HG03095 (cell line): ENCODE measurements around the gene RGS7.
"Not testable (repeated sequence)": the region's sequence is repeated elsewhere in the genome, so short reads cannot be mapped to it uniquely, and the experiment has no call there.

ENCODE experiments used
- ATAC-seq: cut with Tn5 transposase; IDR thresholded peaks from one replicate; pipeline ENCODE4 v1.9.1; 2021; ENCODE audit warnings: moderate library complexity; ENCODE audit not compliant: unreplicated experiment

Gene RGS7

GRCh38 chr1:241143765-241144442, 213.1 kb downstream of the RGS7 start:
- no peak for ATAC-seq

GRCh38 chr1:241142493-241142892, 214.5 kb downstream of the RGS7 start:
- no peak for ATAC-seq

- ATAC-seq: not testable (repeated sequence)
These were observed 215.4 kb downstream of the RGS7 start for GRCh38 chr1:241141646-241142045.

- ATAC-seq: no peak
These were observed 216.3 kb downstream of the RGS7 start for GRCh38 chr1:241140670-241141069.

- no peak for ATAC-seq
These were observed 218.0 kb downstream of the RGS7 start for GRCh38 chr1:241139047-241139446.

- no peak for ATAC-seq
These were observed 218.8 kb downstream of the RGS7 start for GRCh38 chr1:241138248-241138647.

- no peak for ATAC-seq
These were observed 220.6 kb downstream of the RGS7 start for GRCh38 chr1:241136389-241136788.

GRCh38 chr1:241131636-241132194, 225.3 kb downstream of the RGS7 start:
- no peak for ATAC-seq

GRCh38 chr1:241130881-241131280, 226.1 kb downstream of the RGS7 start:
- ATAC-seq: no peak

- ATAC-seq: no peak
These were observed 227.6 kb downstream of the RGS7 start for GRCh38 chr1:241129207-241129960.

- no peak for ATAC-seq
These were observed 231.7 kb downstream of the RGS7 start for GRCh38 chr1:241125286-241125685.

- ATAC-seq: no peak
These were observed 239.0 kb downstream of the RGS7 start for GRCh38 chr1:241118049-241118448.

- no peak for ATAC-seq
These were observed 241.2 kb downstream of the RGS7 start for GRCh38 chr1:241115784-241116183.

- ATAC-seq: no peak
These were observed 242.2 kb downstream of the RGS7 start for GRCh38 chr1:241114699-241115233.

GRCh38 chr1:241113557-241113956, 243.4 kb downstream of the RGS7 start:
- ATAC-seq: no peak

GRCh38 chr1:241109039-241109438, 248.0 kb downstream of the RGS7 start:
- ATAC-seq: no peak

- no peak for ATAC-seq
These were observed 251.9 kb downstream of the RGS7 start for GRCh38 chr1:241105147-241105546.

- no peak for ATAC-seq
These were observed 254.3 kb downstream of the RGS7 start for GRCh38 chr1:241102664-241103063.

- ATAC-seq: no peak
These were observed 255.4 kb downstream of the RGS7 start for GRCh38 chr1:241101622-241102021.

- ATAC-seq: no peak
These were observed 259.5 kb downstream of the RGS7 start for GRCh38 chr1:241097479-241097878.

GRCh38 chr1:241096982-241097381, 260.0 kb downstream of the RGS7 start:
- no peak for ATAC-seq

- no peak for ATAC-seq
These were observed 261.2 kb downstream of the RGS7 start for GRCh38 chr1:241095847-241096246.
